Sigmoid colon (tissue), 7 donors: ENCODE results near the gene KRTAP6-1. TPM values are rescaled to one million over a fixed set of nuclear protein-coding genes. Genes with fewer than 3 reads are reported as not detected.

ENCODE experiments used
- DNase-seq: peaks from one replicate; pipeline ENCODE4 v3.0.0-alpha.2; 2019
- H3K27ac ChIP-seq, 4 donors: fragments of 200-600 bp; sonication (generic); one replicate each; pipeline ENCODE4 v1.5.1; 2016 to 2019; ENCODE audit warnings: mild to moderate bottlenecking in 1 of 4
- H3K27me3 ChIP-seq, 3 donors: fragments of 200-600 bp; sonication (generic); one replicate each; pipeline ENCODE4 v1.5.1; 2019; ENCODE audit warnings: mild to moderate bottlenecking in 1 of 3
- H3K36me3 ChIP-seq, 4 donors: fragments of 200-600 bp; sonication (generic); one replicate each; pipeline ENCODE4 v1.5.1; 2016 to 2019
- H3K4me1 ChIP-seq, 4 donors: fragments of 200-600 bp; sonication (generic); one replicate each; pipeline ENCODE4 v1.5.1; 2017 to 2019
- H3K4me3 ChIP-seq, 4 donors: fragments of 200-600 bp; sonication (generic); one replicate each; pipeline ENCODE4 v1.5.1; 2017 to 2019; ENCODE audit warnings: mild to moderate bottlenecking in 2 of 4, moderate library complexity in 1 of 4
- H3K9me3 ChIP-seq, 4 donors: fragments of 200-600 bp in 3 of 4; sonication (generic) in 3 of 4; one replicate each; pipeline versions ENCODE4 v1.5.1 to v1.6.1; 2013 to 2019
- CTCF ChIP-seq, 4 experiments: fragments of 450-650 bp in 3 of 4; fragments of 200-600 bp in 1 of 4; IDR thresholded peaks; one replicate each; pipeline ENCODE4 v1.5.1; 2016 to 2019; ENCODE audit warnings: antibody characterized with exemption in 4 of 4, mild to moderate bottlenecking in 3 of 4, moderate library complexity in 2 of 4
- EP300 ChIP-seq, 4 donors: sonication (generic); formaldehyde crosslinking; IDR thresholded peaks; one replicate each; pipeline ENCODE4 v1.6.1; 2017; ENCODE audit warnings: antibody characterized with exemption in 4 of 4
- POLR2A ChIP-seq, 2 donors: fragments of 450-650 bp; IDR thresholded peaks; one replicate each; pipeline ENCODE4 v1.6.1; 2016; ENCODE audit warnings: antibody characterized with exemption in 2 of 2, mild to moderate bottlenecking in 2 of 2, moderate library complexity in 2 of 2
- POLR2AphosphoS5 ChIP-seq, 4 donors: sonication (generic); formaldehyde crosslinking; IDR thresholded peaks; one replicate each; pipeline ENCODE4 v1.6.1; 2017; ENCODE audit warnings: antibody characterized with exemption in 4 of 4
- WGBS, 2 donors: extraction: QIAGEN DNeasy Blood & Tissue Kit; methylation state at CpG; one replicate each; pipeline ENCODE4 v1.1.7; 2013; 5-methylcytosine and 5-hydroxymethylcytosine counted together
- intact Hi-C: fragments of 100-400 bp; cut with DNase I; formaldehyde crosslinking; loops from one replicate; pipeline ENCODE4 v1.15.1; 2023
- polyA plus RNA-seq, 3 donors: library from polyadenylated mRNA; stranded (reverse); fragments of 200-250 nt; gene quantifications; one replicate each; pipeline ENCODE4 v1.2.3, GENCODE V29; 2013
- small RNA-seq, 3 donors: library from RNA; depleted of rRNA; stranded (forward); fragments of <200 nt; gene quantifications; one replicate each; pipeline ENCODE3, GENCODE V24; 2016
- total RNA-seq, 4 donors: library from RNA; depleted of rRNA; stranded (reverse); fragments of >200 nt; gene quantifications; one replicate each; pipeline ENCODE4 v1.1.0, GENCODE V29; 2016
- donor health status: healthy with polysubstance abuse.
- donor health status: Bipolar disorder and iron deficiency.
- donor health status: healthy.

KRTAP6-1 gene
- total and polyA plus RNA-seq, 7 donors, result not detected

GRCh38 chr21:30563630-30564029 is 50.1 kb downstream of the KRTAP6-1 start:
- 81 to 87% methylated on average over 2 of the region's 2 CpGs for WGBS, 2 donors

More at GRCh38 chr21:30563630-30564029, 50.1 kb downstream of the KRTAP6-1 start:
- TF ChIP-seq POLR2AphosphoS5 (IDR thresholded peaks at IDR 0.05) (no peak), CTCF (IDR thresholded peaks at IDR 0.05) (no peak), EP300 (IDR thresholded peaks at IDR 0.05) (no peak), POLR2A (IDR thresholded peaks at IDR 0.05) (no peak)
- Histone ChIP-seq H3K27ac (no peak overlapping the region), H3K9me3 (peaks cover 0 to 2% (median 0%) of the 10 kb centered on the region in 4 donors), H3K4me3 (no peak overlapping the region), H3K36me3 (no peaks in the 10 kb centered on the region), H3K27me3 (no peaks in the 10 kb centered on the region), H3K4me1 (no peaks in the 10 kb centered on the region)
- intact Hi-C loops, result no loop called here
- DNase-seq, result no peak

Small RNA genes within 50 kb of the gene (small RNA-seq; reads per million reads assigned to genes)
- gene KRTAP20-1 (0 reads per million in 3 donors), gene KRTAP20-3 (0 reads per million in 3 donors), gene KRTAP20-4 (0 reads per million in 3 donors), gene KRTAP22-1 (0 reads per million in 3 donors), gene KRTAP22-2 (0 reads per million in 3 donors)

Other genes starting within 250 kb of the KRTAP6-1 start
- gene KRTAP13-2, start 241.7 kb downstream of the KRTAP6-1 start, total RNA-seq, result not detected
- 1 to 10 TPM; 1.8 to 6.0 (median 2.4) TPM for gene KRTAP13-2, start 241.7 kb downstream of the KRTAP6-1 start, polyA plus RNA-seq
- not detected for gene KRTAP13-1, start 217.9 kb downstream of the KRTAP6-1 start, total RNA-seq
- gene KRTAP13-1, start 217.9 kb downstream of the KRTAP6-1 start, polyA plus RNA-seq, result not detected
- gene KRTAP13-3, start 188.0 kb downstream of the KRTAP6-1 start, total RNA-seq, result not detected
- gene KRTAP13-3, start 188.0 kb downstream of the KRTAP6-1 start, polyA plus RNA-seq, result not detected
- not detected for gene KRTAP13-4, start 183.7 kb downstream of the KRTAP6-1 start, total RNA-seq
- gene KRTAP13-4, start 183.7 kb downstream of the KRTAP6-1 start, polyA plus RNA-seq, result not detected
- not detected for gene KRTAP15-1, start 173.7 kb downstream of the KRTAP6-1 start, total RNA-seq
- gene KRTAP15-1, start 173.7 kb downstream of the KRTAP6-1 start, polyA plus RNA-seq, result not detected
- gene KRTAP19-1, start 133.6 kb downstream of the KRTAP6-1 start, total RNA-seq, result not detected
- not detected for gene KRTAP19-1, start 133.6 kb downstream of the KRTAP6-1 start, polyA plus RNA-seq
- gene KRTAP19-2, start 126.5 kb downstream of the KRTAP6-1 start, total RNA-seq, result not detected
- gene KRTAP19-2, start 126.5 kb downstream of the KRTAP6-1 start, polyA plus RNA-seq, result not detected
- gene KRTAP19-3, start 121.9 kb downstream of the KRTAP6-1 start, total RNA-seq, result not detected
- not detected for gene KRTAP19-3, start 121.9 kb downstream of the KRTAP6-1 start, polyA plus RNA-seq
- gene KRTAP19-4, start 116.8 kb downstream of the KRTAP6-1 start, total RNA-seq, result not detected
- gene KRTAP19-4, start 116.8 kb downstream of the KRTAP6-1 start, polyA plus RNA-seq, result not detected
- not detected for gene KRTAP19-5, start 111.8 kb downstream of the KRTAP6-1 start, total RNA-seq
- not detected for gene KRTAP19-5, start 111.8 kb downstream of the KRTAP6-1 start, polyA plus RNA-seq
- not detected for gene KRTAP19-6, start 72.1 kb downstream of the KRTAP6-1 start, total RNA-seq
- not detected for gene KRTAP19-6, start 72.1 kb downstream of the KRTAP6-1 start, polyA plus RNA-seq
- gene KRTAP19-7, start 52.6 kb downstream of the KRTAP6-1 start, total RNA-seq, result not detected
- gene KRTAP19-7, start 52.6 kb downstream of the KRTAP6-1 start, polyA plus RNA-seq, result not detected
- gene KRTAP22-2, start 23.5 kb downstream of the KRTAP6-1 start, total RNA-seq, result not detected
- not detected for gene KRTAP22-2, start 23.5 kb downstream of the KRTAP6-1 start, polyA plus RNA-seq
- gene KRTAP6-3, start 21.5 kb downstream of the KRTAP6-1 start, total RNA-seq, result not detected
- not detected for gene KRTAP6-3, start 21.5 kb downstream of the KRTAP6-1 start, polyA plus RNA-seq
- gene KRTAP6-2, start 15.0 kb downstream of the KRTAP6-1 start, total RNA-seq, result not detected
- gene KRTAP6-2, start 15.0 kb downstream of the KRTAP6-1 start, polyA plus RNA-seq, result not detected
- gene KRTAP22-1, start 12.8 kb downstream of the KRTAP6-1 start, total RNA-seq, result not detected
- gene KRTAP22-1, start 12.8 kb downstream of the KRTAP6-1 start, polyA plus RNA-seq, result not detected
- not detected for gene KRTAP20-1, start 2.5 kb upstream of the KRTAP6-1 start, total RNA-seq
- gene KRTAP20-1, start 2.5 kb upstream of the KRTAP6-1 start, polyA plus RNA-seq, result not detected
- not detected for gene KRTAP20-4, start 6.7 kb upstream of the KRTAP6-1 start, total RNA-seq
- not detected for gene KRTAP20-4, start 6.7 kb upstream of the KRTAP6-1 start, polyA plus RNA-seq
- gene KRTAP20-2, start 21.3 kb upstream of the KRTAP6-1 start, total RNA-seq, result not detected
- gene KRTAP20-2, start 21.3 kb upstream of the KRTAP6-1 start, polyA plus RNA-seq, result not detected
- not detected for gene KRTAP20-3, start 28.9 kb upstream of the KRTAP6-1 start, total RNA-seq
- gene KRTAP20-3, start 28.9 kb upstream of the KRTAP6-1 start, polyA plus RNA-seq, result not detected
- gene KRTAP21-3, start 104.8 kb upstream of the KRTAP6-1 start, total RNA-seq, result not detected
- not detected for gene KRTAP21-3, start 104.8 kb upstream of the KRTAP6-1 start, polyA plus RNA-seq
- gene KRTAP21-2, start 133.3 kb upstream of the KRTAP6-1 start, total RNA-seq, result not detected
- gene KRTAP21-2, start 133.3 kb upstream of the KRTAP6-1 start, polyA plus RNA-seq, result not detected
- gene KRTAP21-1, start 141.5 kb upstream of the KRTAP6-1 start, total RNA-seq, result not detected
- gene KRTAP21-1, start 141.5 kb upstream of the KRTAP6-1 start, polyA plus RNA-seq, result not detected
- not detected for gene KRTAP8-1, start 199.3 kb upstream of the KRTAP6-1 start, total RNA-seq
- not detected for gene KRTAP8-1, start 199.3 kb upstream of the KRTAP6-1 start, polyA plus RNA-seq
- gene KRTAP7-1, start 215.8 kb upstream of the KRTAP6-1 start, total RNA-seq, result not detected
- gene KRTAP7-1, start 215.8 kb upstream of the KRTAP6-1 start, polyA plus RNA-seq, result not detected